Measurements from ENCODE around the gene LPIN1.

DNA sequence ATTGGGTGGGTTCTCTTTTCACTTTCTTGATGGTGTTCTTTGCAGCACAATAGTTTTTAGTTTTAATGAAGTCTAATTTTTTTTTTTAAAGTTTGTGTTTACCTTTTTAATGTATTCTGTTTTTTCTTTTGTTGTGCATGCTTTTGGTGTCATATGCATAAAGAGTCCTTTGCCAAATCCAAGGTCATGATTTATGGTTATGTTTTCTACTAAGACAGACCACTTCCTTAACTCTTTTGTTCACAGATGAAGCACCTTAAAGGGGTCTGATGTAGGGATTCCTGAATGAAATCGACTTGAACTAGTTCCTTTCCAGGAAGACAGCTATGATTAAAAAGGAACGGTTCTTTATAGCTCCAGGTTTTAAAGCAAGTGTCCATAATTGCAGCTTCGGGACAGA is 23.1 kb downstream of the LPIN1 start:
- no peak for TF ChIP-seq ZNF121 (CRISPR knock-in tag; IDR thresholded peaks at IDR 0.05)
- TF ChIP-seq FOXK1 (CRISPR knock-in tag; IDR thresholded peaks at IDR 0.05), result no peak
- TF ChIP-seq FOXJ3 (CRISPR knock-in tag; IDR thresholded peaks at IDR 0.05; ENCODE audit: borderline replicate concordance), result no peak
